HG03066 (cell line): Measurements from ENCODE around the gene CHCHD5.
"Not testable (repeated sequence)": the region's sequence is repeated elsewhere in the genome, so short reads cannot be mapped to it uniquely, and the experiment has no call there.

ENCODE experiments used
- ATAC-seq: cut with Tn5 transposase; IDR thresholded peaks from one replicate; pipeline ENCODE4 v1.9.1; 2021; ENCODE audit warnings: low read depth; ENCODE audit not compliant: unreplicated experiment

The CHCHD5 gene

DNA sequence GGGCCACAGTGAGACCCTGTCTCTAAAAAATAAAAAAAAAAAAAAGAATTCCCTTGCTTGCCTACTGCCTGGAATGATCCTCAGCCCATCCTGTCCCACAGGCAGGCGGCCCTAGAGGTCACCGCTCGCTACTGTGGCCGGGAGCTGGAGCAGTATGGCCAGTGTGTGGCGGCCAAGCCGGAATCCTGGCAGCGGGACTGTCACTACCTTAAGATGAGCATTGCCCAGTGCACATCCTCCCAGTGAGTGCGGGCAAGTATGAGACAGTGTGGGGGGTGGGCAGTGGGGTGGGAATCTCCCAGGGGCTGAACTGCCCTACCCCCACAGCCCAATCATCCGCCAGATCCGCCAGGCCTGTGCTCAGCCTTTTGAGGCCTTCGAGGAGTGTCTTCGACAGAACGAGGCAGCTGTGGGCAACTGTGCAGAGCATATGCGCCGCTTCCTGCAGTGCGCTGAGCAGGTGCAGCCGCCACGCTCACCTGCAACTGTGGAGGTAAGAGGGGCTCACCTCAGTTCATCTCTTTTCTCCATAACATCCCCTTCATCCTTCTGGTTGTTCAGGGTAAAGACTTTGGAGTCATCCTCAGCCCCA lies 1.6 kb downstream of the CHCHD5 start:
- ATAC-seq, result no peak

DNA sequence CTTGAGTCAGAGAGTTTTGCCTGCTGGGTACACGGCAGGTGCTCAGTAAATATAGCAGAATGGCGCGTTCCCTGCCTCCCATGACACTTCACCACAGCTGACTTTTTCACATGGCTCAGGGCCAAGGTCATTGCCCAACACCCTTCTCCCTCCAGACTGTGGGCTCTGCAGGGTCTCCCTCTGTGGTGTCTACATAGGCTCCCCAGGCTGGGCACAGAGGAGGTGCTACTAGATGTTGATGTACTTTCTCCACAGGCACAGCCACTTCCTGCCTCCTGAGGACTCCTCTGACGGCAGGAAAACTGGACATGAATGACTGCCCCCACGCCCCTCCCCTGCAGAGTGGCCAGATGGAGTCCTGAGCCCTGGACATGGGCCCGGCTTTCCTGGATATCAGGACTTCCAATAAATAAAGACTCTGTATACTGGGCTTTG lies 4.2 kb downstream of the CHCHD5 start:
- ATAC-seq, result no peak

DNA sequence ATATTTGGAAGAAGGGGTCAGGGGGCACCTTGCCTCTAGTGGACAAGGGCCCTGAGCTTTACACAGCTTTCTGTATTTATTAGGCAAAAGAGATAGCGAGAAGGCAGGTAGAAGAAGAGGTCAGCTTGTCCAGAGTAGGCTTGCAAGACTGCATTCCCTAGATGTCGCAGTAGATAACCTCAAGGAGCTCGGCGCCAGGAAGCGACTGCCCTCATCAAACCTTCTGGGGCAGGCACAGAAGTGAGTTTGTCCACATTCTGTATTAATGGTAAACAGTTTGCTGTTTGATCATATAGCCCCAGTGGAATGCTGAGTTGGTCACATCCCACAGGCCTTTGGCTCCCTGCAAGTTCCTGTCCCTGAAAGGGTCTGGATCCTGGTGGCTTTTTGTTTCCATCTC lies 7.0 kb downstream of the CHCHD5 start:
- no peak for ATAC-seq

DNA sequence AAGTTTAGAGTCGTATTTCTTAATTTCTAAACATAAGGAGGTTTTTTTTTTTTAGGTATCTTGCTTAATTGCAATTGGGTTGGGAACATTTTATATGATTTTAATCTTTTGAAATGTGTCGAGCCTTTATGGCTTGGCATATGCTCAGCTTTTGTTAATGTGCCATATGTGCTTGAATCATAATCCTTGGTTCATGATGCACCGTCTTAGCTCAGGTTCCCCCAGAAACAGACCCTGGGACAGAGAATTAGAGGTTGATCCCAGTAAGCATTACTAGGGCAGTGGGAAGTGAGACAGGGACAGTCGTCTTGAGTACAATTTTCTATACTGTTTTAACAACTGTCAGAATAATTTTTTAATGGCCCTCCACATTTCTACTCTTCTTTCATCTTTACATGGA lies 9.3 kb downstream of the CHCHD5 start:
- ATAC-seq, result no peak

DNA sequence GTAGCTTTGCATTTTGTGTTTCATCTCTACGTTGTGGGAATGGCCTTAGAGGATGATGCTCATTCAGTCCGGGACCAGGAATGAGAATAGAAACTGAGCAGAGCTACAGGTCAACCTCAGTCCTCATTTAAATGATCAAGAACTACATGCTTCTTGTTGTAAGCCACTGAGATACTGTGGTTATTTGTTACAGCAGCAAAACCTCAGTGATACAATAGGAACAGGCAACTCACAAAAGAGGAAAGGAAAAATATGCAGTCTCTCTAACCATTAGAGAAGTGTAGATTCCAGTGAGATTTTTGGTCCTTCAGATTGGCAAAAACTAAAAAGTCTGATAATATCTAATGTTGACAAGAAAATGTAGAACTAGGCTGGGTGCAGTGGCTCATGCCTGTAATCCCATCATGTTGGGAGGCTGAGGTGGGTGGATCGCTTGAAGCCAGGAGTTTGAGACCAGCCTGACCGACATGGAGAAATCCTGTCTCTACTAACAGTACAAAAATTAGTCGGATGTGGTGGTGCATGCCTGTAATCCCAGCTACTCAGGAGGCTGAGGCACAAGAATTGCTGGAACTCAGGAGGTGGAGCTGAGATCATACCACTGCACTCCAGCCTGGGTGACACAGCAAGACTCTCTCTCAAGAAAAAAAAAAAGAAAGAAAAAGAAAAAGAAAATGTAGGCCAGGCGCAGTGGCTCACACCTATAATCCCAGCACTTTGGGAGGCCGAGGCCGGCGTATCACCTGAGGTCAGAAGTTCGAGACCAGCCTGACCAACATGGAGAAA lies 13.3 kb downstream of the CHCHD5 start:
- no peak for ATAC-seq

DNA sequence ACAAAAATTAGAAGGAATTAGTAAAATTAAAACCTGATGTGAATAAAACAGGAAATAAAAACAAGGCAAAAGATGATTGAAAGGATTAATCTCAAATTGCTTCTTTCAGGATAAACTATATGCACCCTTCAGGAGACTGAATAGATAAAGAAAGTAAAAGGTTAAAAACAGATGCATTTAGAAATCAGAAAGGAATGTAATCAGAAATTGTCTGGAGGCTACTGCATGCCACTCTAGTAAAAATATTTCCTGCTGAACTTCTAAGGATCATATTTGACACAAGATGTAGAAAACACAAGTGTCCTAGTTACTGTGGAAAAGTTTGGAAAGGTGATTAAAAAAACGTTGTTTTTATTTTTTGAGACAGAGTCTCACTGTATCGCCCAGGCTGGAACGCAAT lies 16.2 kb downstream of the CHCHD5 start:
- ATAC-seq, result no peak

DNA sequence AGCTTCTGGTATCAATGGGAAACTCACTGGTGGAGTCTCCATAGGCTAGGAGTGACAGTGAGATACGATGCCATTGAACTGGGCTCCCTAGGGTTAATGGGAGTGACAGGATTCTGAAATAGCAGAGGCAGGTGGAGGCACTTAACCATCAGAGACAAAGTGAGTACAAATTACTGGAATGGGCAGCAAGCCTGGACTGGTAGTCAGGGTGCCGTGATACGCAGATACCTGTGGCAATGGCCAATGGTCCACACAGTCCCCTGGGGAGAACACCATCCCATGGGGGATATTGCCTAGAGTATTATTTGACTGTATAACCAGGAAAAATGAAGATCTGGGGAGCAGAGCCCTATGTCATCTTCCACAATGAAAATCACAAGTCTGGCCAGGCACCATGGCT lies 17.3 kb downstream of the CHCHD5 start:
- no peak for ATAC-seq

DNA sequence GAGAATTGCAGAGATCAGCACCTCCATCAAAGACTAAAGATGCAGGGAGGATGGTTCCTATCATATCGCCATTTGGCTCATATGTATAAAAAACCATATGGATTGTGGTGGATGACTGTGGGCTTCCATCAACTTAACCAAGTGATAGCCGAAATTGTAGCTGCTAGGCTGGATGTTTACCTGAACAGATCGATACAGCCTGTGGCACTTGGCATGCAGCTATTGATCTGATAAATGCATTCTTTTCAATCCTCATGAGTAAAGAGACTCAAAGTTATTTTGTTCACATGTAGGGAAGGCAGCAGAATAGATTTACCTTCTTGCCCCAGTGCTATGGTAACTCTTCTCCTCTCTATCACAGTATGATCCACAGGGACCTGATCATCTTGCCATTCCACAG lies 18.5 kb downstream of the CHCHD5 start:
- ATAC-seq, result no peak

DNA sequence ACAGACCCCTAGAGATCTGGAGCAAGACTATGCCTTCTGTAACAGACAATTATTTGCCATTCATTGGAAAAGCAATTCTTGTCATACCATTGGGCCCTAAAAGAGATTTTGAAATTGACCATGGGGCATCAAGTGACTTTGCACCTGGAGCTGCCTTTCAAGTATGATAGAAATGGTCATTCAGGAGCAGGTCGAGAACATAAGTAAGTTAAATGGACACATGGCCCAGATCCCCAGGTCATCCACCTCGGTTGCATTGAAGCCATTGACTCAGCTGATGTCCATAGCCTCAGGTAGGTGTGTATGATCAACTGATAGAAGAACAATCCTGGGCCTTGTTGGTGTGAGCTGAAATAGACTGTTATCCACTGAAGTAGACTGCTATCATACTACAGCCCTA lies 19.3 kb downstream of the CHCHD5 start:
- no peak for ATAC-seq

DNA sequence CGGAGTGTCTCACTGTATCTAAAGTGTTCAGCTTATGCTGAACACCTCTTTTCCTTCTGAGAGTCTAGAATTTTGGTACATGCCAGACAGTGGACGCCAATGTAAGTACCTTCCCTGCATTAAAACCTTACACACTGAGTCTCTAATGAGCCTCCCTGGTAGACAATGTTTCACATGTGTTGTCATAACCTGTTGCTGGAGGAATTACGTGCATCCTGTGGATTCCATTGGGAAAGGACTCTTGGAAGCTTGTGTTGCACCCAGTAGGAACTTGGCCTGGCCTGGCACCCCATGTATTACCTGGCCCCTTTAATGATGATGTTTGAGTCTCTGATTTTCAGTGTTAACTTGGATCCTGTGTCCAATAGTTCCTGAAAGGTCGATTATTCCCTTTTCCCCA lies 20.5 kb downstream of the CHCHD5 start:
- no peak for ATAC-seq

DNA sequence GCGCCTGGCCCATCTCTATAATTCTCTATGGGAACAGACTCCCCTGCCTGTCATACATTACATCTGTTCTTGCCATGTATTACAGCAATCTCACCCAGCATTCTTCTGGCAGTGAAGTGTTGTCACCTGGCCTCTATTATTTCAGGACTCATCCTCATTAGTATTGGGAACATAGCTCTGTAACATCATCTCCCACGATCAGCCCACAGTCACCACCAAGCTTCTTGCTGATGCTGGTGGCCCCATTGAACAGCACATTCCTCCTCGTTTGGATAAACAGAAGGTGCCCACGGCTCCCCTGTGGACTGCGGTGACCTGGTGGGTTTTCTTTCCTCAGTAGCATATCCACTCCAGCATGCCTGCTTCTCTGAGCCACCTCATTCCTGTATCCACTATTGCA lies 21.5 kb downstream of the CHCHD5 start:
- ATAC-seq, result no peak

DNA sequence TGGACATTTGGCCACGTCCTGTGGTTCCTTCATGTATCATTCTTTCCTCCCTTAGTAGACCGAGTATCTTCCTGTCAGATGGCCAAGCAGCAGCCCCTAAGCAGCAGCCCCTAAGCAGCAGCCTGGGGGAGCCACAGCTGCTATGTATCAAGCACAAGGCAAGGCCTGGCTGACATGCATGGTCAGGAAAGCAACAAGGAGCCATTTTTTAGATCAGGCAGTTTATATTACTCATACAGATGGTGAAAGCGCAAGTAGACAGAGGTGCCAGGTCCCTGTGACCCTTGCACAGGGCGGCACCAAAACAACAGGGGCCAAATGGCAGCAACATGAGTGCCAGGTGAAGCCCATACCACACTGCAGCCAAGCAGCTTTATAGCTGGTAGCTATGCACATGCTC lies 22.1 kb downstream of the CHCHD5 start:
- no peak for ATAC-seq

DNA sequence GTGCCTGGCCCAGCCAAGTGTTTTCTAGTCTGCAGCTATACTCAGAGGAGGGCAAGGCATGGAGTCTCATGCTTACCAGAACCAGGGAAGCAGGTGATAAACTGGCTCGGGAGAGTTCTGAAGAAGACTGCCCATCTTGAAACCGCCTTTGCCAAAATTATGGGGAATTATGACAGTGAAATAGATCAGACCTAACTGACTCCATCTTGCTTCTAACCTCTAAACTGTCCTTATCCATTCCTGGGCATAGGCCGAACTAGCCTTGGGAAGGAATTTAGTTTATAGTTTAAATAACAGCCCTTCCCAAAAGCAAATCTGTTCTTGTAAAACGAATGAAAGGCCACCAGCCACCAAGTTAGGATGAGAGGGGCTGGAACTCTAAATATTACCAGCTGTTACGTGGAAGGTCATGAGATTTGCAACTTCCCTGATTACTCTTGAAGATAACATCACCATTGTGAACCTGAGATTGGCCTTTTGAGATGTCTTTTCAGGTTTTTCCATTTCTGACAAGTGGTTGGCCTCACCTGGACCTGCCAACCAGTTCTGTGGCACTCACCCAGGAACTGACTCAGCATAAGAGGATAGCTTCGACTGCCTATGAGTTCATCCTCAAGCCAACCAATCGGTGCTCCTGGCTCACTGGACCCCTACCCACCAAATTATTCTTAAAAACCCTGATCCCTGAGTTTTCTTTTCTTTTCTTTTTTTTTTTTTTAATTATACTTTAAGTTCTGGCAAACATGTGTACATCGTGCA lies 23.4 kb downstream of the CHCHD5 start:
- ATAC-seq, result no peak

DNA sequence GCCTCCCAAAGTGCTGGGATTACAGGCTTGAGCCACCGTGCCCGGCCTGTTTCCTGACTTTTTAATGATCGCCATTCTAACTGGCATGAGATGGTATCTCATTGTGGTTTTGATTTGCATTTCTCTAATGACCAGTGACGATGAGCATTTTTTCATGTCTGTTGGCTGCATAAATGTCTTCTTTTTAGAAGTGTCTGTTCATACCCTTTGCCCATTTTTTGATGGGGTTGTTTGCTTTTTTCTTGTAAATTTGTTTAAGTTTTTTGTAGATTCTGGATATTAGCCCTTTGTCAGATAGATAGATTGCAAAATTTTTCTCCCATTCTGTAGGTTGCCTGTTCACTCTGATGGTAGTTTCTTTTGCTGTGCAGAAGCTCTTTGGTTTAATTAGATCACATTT lies 24.9 kb downstream of the CHCHD5 start:
- ATAC-seq, result not testable (repeated sequence)

DNA sequence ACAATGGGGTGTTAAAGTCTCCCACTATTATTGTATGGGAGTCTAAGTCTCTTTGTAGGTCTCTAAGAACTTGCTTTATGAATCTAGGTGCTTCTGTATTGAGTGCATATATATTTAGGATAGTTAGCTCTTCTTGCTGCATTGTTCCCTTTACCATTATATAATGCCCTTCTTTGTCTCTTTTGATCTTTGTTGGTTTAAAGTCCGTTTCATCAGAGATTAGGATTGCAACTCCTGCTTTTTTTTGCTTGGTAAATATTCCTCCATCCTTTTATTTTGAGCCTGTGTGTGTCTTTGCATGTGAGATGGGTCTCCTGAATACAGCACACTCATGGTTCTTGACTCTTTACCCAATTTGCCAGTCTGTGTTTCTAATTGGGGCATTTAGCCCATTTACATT lies 27.9 kb downstream of the CHCHD5 start:
- not testable (repeated sequence) for ATAC-seq

DNA sequence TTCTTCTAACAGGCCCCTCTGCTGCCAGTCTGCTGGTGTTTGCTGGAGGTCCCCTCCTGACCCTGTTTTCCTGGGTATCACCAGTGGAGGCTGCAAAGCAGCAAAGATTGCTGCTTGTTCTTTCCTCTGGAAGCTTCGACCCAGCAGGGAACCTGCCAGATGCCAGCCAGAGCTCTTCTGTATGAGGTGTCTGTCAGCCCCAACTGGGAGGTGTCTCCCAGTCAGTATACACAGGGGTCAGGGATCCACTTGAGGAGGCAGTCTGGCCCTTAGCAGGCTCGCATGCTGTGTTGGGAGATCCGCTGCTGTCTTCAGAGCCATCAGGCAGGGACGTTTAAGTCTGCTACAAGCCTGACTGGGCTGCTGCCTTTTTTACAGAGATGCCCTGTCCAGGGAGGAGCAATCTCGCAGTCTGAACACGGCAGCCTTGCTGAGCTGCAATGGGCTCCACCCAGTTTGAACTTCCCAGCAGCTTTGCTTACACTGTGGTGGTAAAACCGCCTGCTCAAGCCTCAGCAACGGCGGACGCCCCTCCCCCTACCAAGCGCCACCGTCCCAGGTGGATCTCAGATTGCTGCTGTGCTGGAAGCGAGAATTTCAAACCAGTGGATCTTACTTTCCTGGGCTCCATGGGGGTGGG lies 29.9 kb downstream of the CHCHD5 start:
- no peak for ATAC-seq

DNA sequence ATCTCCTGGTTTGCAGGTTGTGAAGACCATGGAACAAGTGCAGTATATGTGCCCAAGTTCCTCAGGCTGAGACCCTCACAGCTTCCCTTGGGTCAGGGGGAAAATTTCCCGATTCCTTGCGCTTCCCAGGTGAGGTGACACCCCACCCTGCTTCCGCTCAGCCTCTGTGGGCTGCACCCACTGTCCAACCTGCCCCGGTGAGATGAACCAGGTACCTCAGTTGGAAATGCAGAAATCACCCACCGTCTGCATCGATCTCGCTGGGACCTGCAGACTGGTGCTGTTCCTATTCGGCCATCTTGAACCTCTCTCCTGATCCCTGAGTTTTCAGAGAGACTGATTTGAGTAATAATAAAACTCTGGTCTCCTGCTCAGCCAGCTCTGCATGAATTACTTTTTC lies 30.6 kb downstream of the CHCHD5 start:
- ATAC-seq, result no peak

DNA sequence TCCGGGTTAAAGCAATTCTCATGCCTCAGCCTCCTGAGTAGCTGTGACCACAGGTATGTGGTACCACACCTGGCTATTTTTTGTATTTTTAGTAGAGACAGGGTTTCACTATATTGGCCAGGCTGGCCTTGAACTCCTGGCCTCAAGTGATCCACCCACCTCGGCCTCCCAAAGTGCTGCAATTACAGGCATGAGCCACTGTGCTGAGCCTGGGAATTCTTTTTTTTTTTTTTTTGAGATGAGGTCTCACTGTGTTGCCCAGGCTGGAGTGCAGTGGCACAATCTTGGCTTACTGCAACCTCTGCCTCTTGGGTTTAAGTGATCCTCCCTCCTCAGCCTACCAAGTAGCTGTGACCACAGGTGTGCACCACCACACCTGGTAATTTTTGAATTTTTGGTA lies 31.4 kb downstream of the CHCHD5 start:
- ATAC-seq, result not testable (repeated sequence)

DNA sequence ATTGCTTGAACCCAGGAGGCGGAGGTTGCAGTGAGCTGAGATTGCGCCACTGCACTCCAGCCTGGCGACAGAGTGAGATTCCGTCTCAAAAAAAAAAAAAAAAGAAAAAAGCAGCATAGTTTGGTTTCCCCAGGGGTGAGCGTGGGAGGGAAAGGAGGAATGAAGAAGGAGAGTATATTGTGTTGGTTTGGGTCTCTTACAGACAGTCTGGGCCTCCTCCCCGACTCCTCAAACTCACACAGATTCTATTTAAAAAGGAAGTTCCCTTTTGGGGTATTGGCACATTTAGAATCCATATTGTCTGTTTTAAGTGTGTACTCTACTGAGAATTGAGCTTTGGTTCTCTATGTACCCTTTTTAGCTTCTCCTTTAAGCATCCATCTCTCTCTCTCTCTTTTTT lies 34.0 kb downstream of the CHCHD5 start:
- ATAC-seq, result no peak

DNA sequence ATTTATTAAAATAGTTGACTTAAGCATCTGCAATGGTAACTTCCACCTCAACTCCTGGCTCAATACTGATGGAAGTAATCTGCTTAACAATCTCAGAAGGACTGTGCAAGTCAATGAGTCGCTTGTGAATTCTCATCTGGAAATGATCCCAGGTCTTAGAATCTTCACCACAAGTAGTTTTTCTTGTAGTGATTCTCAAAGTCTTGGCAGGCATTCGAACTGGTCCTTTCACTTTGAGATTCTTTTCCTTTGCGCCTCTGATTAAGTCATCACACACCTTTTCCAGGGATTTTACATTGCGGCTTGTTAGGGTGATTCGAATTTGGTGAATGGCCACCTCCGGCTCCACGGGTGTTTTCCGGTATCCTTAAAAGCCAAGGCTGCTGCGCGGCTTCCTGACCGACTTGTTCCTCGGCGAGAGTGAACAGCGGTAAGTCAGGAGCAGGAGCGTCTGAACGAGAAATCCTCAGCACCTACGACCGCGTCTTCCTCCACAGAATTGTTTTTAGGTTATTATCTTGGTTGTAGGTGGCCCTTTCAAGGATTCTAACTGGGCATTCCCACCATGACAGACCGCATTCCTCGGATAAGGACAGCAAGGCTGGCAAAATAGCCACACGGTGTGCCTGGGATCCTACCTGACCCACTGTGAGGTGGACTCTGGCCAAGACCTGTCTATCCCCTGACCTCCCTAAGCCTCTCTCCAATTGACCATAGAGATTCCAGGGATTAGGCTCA lies 37.5 kb downstream of the CHCHD5 start:
- no peak for ATAC-seq

DNA sequence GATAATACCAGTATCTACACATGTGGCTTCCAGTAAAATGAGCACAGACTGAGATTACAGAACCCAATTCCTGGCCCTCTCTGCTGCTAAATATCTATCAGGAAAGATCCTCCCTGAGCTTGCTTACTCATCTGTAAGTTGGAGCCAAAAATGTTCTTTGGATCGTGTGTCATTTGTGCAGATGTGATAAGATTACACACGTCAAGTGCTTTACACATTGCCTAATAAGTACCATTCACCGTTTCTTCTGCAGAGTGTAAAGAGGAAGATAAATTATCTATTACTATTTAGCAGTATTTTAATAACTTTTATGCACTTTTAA lies 38.1 kb downstream of the CHCHD5 start:
- no peak for ATAC-seq
